Fibroblast of pulmonary artery (primary cell): Measurements from ENCODE around the gene PRAMEF20.
"Not testable (repeated sequence)": the region's sequence is repeated elsewhere in the genome, so short reads cannot be mapped to it uniquely, and the experiment has no call there.

ENCODE experiments used
- DNase-seq: peaks from one replicate; pipeline ENCODE4 v3.0.0-alpha.2; 2010; ENCODE audit warnings: low read depth
- H3K4me3 ChIP-seq: replicated peaks from 2 replicates; pipeline ENCODE4 v1.5.1; 2011; ENCODE audit warnings: low read depth, mild to moderate bottlenecking, control low read depth, low read length, moderate library complexity
- TF ChIP-seq, protein P1 (sequence below): IDR thresholded peaks from 2 replicates; pipeline ENCODE4 v1.5.1; 2011; ENCODE audit warnings: mild to moderate bottlenecking, control low read depth, low read length, inconsistent platforms; ENCODE audit errors: missing control alignments

The PRAMEF20 gene

DNA sequence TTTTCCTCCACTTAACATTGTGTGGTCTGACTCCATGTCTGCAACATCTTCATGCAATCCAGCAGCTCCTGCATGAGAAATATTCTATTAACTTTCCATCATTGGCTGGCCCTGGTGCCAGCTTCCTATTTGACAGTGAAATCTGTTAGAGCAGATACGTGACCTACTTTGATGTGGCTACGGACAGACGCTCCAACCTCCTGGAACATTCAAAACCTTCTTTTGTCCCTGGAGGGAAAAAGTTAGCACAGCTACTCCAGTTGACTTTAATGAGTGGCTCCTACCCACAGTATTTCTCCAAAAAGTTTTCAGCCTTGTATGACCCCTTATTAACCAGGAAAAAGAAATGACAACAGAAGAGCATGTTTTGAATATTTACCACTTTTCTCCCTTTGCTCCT lies 22.0 kb downstream of the PRAMEF20 start:
- no peak for DNase-seq
- TF ChIP-seq, protein P1, sequence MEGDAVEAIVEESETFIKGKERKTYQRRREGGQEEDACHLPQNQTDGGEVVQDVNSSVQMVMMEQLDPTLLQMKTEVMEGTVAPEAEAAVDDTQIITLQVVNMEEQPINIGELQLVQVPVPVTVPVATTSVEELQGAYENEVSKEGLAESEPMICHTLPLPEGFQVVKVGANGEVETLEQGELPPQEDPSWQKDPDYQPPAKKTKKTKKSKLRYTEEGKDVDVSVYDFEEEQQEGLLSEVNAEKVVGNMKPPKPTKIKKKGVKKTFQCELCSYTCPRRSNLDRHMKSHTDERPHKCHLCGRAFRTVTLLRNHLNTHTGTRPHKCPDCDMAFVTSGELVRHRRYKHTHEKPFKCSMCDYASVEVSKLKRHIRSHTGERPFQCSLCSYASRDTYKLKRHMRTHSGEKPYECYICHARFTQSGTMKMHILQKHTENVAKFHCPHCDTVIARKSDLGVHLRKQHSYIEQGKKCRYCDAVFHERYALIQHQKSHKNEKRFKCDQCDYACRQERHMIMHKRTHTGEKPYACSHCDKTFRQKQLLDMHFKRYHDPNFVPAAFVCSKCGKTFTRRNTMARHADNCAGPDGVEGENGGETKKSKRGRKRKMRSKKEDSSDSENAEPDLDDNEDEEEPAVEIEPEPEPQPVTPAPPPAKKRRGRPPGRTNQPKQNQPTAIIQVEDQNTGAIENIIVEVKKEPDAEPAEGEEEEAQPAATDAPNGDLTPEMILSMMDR = no peak
- no peak overlapping the region for H3K4me3 ChIP-seq

DNA sequence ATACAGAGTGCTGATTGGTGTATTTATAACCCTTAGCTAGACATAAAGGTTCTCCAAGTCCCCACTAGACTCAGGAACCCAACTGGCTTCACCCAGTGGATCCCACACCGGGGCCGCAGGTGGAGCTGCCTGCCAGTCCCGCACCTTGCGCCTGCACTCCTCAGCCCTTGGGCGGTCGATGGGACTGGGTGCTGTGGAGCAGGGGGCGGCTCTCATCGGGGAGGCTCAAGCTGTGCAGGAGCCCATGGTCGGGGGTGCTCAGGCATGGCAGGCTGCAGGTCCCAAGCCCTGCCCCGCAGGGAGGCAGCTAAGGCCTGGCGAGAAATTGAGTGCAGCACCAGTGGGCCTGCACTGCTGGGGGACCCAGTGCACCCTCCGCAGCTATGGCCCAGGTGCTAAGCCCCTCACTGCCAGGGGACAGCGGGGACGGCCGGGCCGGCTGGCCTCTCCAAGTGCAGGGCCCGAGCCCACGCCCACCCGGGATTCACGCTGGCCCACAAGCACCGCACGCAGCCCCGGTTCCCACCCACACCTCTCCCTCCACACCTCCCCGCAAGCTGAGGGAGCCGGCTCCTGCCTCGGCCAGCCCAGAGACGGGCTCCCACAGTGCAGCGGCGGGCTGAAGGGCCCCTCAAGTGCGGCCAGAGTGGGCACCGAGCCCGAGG lies 23.6 kb downstream of the PRAMEF20 start:
- H3K4me3 ChIP-seq, DNase-seq: not testable (repeated sequence)

DNA sequence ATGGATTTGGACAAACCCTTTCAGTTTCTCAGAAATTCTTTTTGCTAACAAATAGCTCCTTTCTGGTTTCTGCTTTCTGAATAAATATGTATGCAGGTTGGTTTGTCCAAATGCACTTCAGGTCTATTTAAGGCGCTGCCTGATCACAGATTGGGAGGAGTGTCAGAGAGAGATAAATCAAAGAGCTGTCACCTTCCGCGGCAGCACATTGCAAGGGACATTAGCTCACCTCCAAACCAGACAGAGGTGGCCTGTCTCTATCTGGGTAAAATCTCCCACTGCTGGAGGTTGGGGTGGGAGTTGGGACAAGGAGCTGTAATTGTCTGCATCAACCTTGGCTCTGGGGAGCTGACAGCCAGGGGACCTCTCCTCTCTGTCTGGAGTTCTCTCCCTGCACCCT lies 25.2 kb downstream of the PRAMEF20 start:
- TF ChIP-seq, protein P1 = no peak
- no peak for DNase-seq
- H3K4me3 ChIP-seq = no peak overlapping the region

DNA sequence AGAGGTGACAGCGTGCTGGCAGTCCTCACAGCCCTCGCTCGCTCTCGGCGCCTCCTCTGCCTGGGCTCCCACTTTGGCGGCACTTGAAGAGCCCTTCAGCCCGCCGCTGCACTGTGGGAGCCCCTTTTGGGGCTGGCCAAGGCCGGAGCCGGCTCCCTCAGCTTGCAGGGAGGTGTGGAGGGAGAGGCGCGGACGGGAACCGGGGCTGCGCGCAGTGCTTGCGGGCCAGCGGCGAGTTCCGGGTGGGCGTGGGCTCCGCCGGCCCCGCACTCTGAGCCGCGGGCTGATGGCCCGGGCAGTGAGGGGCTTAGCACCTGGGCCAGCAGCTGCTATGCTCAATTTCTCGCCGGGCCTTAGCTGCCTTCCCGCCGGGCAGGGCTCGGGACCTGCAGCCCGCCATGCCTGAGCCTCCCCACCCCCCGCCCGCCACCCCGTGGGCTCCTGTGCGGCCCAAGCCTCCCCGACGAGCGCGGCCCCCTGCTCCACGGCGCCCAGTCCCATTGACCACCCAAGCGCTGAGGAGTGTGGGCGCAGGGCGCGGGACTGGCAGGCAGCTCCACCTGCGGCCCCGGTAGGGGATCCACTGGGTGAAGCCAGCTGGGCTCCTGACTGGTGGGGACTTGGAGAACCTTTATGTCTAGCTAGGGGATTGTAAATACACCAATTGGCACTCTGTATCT lies 29.0 kb downstream of the PRAMEF20 start:
- H3K4me3 ChIP-seq = not testable (repeated sequence)

DNA sequence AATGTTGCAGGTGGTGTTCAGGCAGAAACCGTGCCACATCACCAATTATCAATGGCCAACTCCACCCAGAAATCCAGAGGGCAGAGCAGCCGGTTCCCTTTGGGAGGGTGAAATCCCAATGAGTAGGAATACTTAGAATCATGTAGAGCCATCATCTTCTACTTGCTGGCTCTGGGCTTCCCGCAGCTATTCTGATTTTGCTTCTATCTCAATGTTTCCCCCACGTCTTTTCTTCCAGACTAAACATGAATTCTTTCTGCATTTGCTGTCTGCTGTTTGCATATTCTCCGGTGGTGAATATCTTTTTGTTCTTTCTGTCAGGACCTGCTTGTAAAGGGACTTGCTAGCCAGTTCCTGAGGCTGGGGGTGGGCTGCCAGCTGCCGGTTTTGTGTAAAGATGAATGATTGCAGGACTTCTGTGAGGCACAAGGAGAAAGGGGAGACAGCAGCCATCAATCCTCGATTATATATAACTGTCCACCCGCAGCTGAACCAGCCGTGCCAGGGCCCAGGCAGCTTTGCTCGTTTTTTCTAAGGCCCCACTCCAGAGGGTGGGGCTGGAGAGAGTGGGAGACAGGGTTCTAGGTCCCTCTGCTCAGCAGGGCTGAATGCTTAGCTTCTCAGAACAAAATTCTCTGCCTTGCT lies 33.2 kb downstream of the PRAMEF20 start:
- H3K4me3 ChIP-seq = no peak overlapping the region
- DNase-seq = no peak
- TF ChIP-seq, protein P1 = no peak

More for the DNA sequence above, 29.0 kb downstream of the PRAMEF20 start:
- not testable (repeated sequence) for DNase-seq

DNA sequence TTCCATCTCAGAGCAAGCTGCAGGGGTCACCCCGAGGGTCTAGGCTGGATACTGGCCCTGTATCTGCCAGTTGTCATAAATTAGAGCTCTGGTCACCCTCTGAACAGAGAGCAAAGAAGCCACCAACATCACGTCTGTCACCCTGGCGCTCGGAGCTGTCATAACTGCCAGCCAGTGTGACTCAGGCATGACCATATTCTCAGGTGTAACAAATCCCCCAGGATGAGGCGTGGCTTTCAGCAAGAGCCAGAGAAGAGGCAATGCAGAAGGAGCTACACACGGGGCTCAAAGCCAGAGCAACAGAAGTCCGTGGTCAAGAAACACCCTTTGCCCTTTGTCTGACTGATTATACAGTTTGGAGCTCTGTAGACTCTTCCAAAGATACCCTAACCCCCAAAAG lies 40.0 kb downstream of the PRAMEF20 start:
- TF ChIP-seq, protein P1 = no peak
- no peak overlapping the region for H3K4me3 ChIP-seq
- DNase-seq = no peak

DNA sequence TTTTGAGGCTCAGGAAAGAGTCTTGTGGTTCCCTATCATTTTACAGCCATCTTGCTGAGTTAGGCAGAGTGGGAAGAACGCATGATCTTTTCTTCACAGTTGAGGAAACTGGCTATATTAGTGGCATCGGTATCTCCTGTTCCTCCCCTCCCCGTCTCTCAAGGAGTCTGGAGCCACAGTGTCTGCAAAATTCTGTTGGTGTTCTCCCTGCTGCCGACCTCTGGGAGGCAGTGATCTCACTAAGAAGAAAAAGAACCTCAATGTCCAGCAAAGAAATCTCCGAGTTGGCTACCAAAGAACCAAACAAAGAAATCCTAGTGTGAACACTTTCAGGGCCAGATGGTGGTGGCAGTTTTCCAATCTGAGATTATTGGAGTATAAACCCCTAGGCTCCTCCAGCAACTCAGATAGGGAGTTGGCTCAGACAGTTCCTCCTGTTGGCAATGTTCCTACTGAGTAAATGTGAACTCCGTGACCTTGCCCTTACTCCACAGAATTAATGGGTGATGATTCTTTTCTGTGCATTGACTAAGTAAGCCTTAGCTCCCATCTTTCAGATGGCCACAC lies 41.2 kb downstream of the PRAMEF20 start:
- TF ChIP-seq, protein P1 = no peak
- H3K4me3 ChIP-seq = no peak overlapping the region
- DNase-seq = peak; percentile 5
